Mesangial cell (primary cell): ENCODE data around the gene FOXRED1. TPM values are rescaled to one million over a fixed set of nuclear protein-coding genes. Genes with fewer than 3 reads are reported as not detected.

Experiments used
- total RNA-seq: library from RNA; depleted of rRNA; stranded (reverse); fragments of >200 nt; gene quantifications from 2 replicates; pipeline ENCODE4 v1.2.3, GENCODE V29; 2015

The FOXRED1 gene
- total RNA-seq, result 12.9 and 38.8 TPM in 2 replicates

DNA sequence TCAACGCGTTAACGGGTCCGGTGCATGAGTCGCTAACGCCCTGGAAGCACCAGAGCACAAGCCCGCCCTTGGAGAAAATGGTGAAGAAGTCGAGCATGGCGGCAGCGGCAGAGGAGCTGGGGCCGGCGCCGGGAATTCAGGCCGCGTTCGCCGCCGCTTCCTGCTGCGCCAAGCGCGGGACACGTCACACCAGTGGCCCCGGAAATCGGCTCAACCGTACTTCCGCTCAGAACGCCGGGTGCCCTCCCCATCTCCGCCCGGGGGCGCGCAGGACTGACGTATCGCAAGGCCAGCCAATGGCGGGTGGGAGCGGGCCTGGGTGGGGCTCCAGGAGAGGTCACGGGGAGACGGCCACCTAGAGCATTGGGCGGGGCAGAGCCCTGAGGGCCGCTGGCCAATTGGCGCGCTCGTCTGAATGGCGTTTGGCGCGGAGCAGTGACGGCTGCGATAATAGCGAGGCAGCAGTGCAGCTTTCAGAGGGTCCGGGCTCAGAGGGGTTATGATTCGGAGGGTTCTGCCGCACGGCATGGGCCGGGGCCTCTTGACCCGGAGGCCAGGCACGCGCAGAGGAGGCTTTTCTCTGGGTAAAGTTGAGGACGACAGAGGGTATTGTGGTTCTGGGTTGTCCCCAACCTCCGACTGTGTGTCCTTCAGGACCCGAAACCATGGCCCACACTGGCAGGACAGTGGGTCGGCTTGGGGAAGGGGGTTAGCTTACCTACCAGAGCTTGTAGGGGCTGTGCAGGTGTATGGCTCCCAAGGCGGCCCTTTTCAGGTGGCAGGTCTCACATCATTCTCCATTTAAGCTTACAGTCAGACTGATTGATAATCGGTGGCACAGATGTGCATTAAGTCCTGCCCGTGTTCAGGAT, at the start of gene FOXRED1, which contains the start of gene SRPRA:
TSS of gene FOXRED1 (plus strand) at position 447 of the 872 bp plus-strand sequence. CDS start at position 500, 53 bp downstream.
TSS of gene SRPRA (minus strand) at position 188 of the 872 bp plus-strand sequence. CDS start at position 97, 91 bp downstream.

DNA sequence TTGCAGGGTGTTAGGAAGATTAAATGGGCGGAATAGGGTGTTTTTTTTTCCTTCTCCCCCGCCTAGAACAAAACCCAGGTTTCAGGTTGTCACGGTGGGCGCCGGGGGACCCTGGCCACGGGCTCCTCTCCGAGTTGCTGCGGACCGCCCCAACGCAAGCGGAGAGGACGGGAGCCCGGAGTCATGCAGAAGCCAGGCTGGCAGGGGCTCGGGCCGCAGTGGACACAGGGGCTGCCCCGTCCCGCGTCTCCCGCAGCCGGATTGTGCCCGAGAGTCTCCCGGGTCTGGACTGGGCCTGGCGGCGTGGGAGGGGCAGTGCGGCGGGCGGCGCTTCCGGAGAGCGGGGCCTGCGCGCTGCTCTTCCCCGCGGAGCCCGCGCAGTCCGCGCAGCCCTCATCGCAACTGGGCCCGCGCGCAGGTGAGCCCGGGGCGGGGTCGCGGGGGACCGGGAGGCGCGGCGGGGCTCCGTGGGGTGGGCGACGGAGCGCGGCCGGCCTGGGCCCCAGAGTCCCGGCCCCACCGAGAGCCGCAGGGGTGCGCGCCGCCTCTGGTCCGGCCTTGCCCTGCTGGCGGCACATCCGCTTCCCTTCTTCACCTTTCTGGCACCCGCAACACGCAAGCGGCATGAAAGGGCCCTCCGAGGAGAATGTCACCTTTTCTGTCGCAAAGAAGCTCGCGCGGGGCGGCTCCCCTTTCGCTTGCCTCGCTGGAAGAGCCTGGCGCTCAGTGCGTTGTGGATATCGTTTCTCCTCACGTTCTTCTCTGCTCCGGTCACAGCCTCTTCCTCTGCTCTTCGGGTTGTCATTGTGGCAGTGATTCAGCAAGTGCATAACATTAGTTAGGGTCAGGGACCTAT, 14.0 kb downstream of the FOXRED1 start, which contains the start of gene TIRAP:
TSS of gene TIRAP (plus strand) at position 358 of the 856 bp plus-strand sequence. CDS start 7,802 bp downstream, outside the sequence.

DNA sequence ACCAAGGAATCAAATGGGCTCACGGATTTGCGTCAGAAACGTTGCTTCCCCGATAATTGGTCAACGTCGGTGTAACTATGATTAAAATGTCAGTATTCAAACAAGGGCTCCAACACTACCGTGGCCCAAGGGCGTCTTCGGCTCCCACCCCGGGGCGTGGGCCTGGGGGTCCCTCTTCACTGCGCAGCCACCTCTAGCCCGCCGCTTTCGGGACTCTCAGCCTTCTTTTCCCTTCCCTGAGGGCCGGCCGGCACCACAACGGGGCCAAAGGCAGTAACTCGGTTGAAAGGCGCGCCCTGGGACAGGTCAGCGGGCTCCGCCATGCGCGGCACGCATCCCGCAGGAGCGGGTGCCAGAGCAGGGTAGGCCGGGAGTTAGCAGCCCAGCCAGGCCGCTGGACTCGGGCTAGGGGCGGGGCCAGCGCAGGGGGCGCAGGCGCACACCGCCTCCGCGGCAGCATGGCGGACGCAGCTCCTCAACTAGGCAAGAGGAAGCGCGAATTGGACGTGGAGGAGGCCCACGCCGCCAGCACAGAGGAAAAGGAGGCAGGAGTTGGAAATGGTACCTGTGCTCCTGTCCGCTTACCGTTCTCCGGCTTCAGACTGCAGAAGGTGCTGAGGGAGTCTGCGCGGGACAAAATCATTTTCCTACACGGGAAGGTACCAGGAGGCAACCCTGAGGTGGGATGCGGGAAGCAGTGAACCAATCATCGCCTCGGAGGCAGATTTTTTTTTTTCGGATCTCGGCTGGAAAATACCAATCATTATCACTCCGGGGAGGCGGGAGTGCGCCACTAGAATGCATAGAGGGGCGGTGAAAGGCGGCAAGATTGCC, 34.9 kb downstream of the FOXRED1 start, which contains the start of gene DCPS:
TSS of gene DCPS (plus strand) at position 438 of the 834 bp plus-strand sequence. CDS start at position 459, 21 bp downstream.

Other genes starting within 250 kb of the FOXRED1 start
- 4.7 and 7.4 TPM in 2 replicates for gene CDON, start 206.3 kb upstream of the FOXRED1 start, total RNA-seq
- gene RPUSD4, start 57.5 kb upstream of the FOXRED1 start, total RNA-seq, result 15.2 and 18.0 TPM in 2 replicates
- 16.5 and 17.6 TPM in 2 replicates for gene FAM118B, start 57.4 kb upstream of the FOXRED1 start, total RNA-seq
- 61.5 and 82.9 TPM in 2 replicates for gene SRPRA, start 259 bp upstream of the FOXRED1 start, total RNA-seq
- 4.4 and 6.7 TPM in 2 replicates for gene TIRAP, start 13.9 kb downstream of the FOXRED1 start, total RNA-seq
- 14.1 and 24.6 TPM in 2 replicates for gene DCPS, start 34.9 kb downstream of the FOXRED1 start, total RNA-seq
- gene ST3GAL4, start 86.5 kb downstream of the FOXRED1 start, total RNA-seq, result 24.4 and 32.3 TPM in 2 replicates